ENCODE results near the gene MUC6.

The MUC6 gene

GRCh38 chr11:1028291-1028540 lies 8.3 kb downstream of the MUC6 start:
- TF ChIP-seq CTCF (IDR thresholded peaks at IDR 0.05; ENCODE audit: extremely low read depth, missing control alignments), result no peak
- DNase-seq (ENCODE audit: low spot score), result no peak

- no peak for DNase-seq (ENCODE audit: low spot score)
- no peak for TF ChIP-seq CTCF (IDR thresholded peaks at IDR 0.05; ENCODE audit: extremely low read depth, missing control alignments)
Observed at GRCh38 chr11:1027483-1028290, 8.8 kb downstream of the MUC6 start.

- DNase-seq (ENCODE audit: low spot score), result no peak
- no peak for TF ChIP-seq CTCF (IDR thresholded peaks at IDR 0.05; ENCODE audit: extremely low read depth, missing control alignments)
Observed at GRCh38 chr11:1026641-1027482, 9.7 kb downstream of the MUC6 start.

- no peak for TF ChIP-seq CTCF (IDR thresholded peaks at IDR 0.05; ENCODE audit: extremely low read depth, missing control alignments)
- no peak for DNase-seq (ENCODE audit: low spot score)
Observed at GRCh38 chr11:1026163-1026450, 10.4 kb downstream of the MUC6 start.

- DNase-seq (ENCODE audit: low spot score), result no peak
- TF ChIP-seq CTCF (IDR thresholded peaks at IDR 0.05; ENCODE audit: extremely low read depth, missing control alignments), result no peak
Observed at GRCh38 chr11:1025410-1026162, 10.9 kb downstream of the MUC6 start.

GRCh38 chr11:1024597-1025409 lies 11.7 kb downstream of the MUC6 start:
- no peak for TF ChIP-seq CTCF (IDR thresholded peaks at IDR 0.05; ENCODE audit: extremely low read depth, missing control alignments)
- no peak for DNase-seq (ENCODE audit: low spot score)

Data from GM20000 (cell line).